Measurements from ENCODE around the gene IL17RE. TPM values are rescaled to one million over a fixed set of nuclear protein-coding genes. Genes with fewer than 3 reads are reported as not detected.
A peak's percentile ranks its signal among the peaks of the same experiment; 100 is the strongest.

Gene IL17RE
- total and polyA plus RNA-seq, 2 of the 13 experiments (the other 11 are each of a cell fraction or from before 2014, with no cell fraction given): 14.5 to 24.1 TPM

- TF ChIP-seq UBTF (CRISPR knock-in tag; IDR thresholded peaks at IDR 0.05): peak; percentile 89; the same call in 1 of the 2 replicates
- no peak for TF ChIP-seq HCFC1 (IDR thresholded peaks at IDR 0.05; ENCODE audit: low read depth, low read length)
- 0 out of 2 replicates have a peak, but pooled peaks have one; percentile 15 for TF ChIP-seq AKAP8 (CRISPR knock-in tag; IDR thresholded peaks at IDR 0.05)
- TF ChIP-seq ZNF280D (CRISPR knock-in tag; IDR thresholded peaks at IDR 0.05): no peak
- TF ChIP-seq KLF11 (CRISPR knock-in tag; IDR thresholded peaks at IDR 0.05): no peak
- 0 out of 2 replicates have a peak, but pooled peaks have one; percentile 22 for TF ChIP-seq ZNF720 (CRISPR knock-in tag; IDR thresholded peaks at IDR 0.05)
- TF ChIP-seq ZSCAN25 (CRISPR knock-in tag; IDR thresholded peaks at IDR 0.05): peak; percentile 43; the same call in 1 of the 2 replicates
- TF ChIP-seq IRX3 (CRISPR knock-in tag; IDR thresholded peaks at IDR 0.05; ENCODE audit: borderline replicate concordance, low read depth): no peak; the same call in 1 of the 2 replicates
- peak; percentile 63 for TF ChIP-seq PTBP1 (IDR thresholded peaks at IDR 0.05; ENCODE audit: low read depth, low read length, poor library complexity, severe bottlenecking)
- no peak for TF ChIP-seq KDM5A (IDR thresholded peaks at IDR 0.05; ENCODE audit: borderline replicate concordance, low read length)
- TF ChIP-seq THAP11 (CRISPR knock-in tag; IDR thresholded peaks at IDR 0.05): peak; percentile 47; the same call in 1 of the 2 replicates
- TF ChIP-seq ZNF260 (CRISPR knock-in tag; IDR thresholded peaks at IDR 0.05; ENCODE audit: borderline replicate concordance, low read depth): 0 out of 2 replicates have a peak, but pooled peaks have one; percentile 40
- TF ChIP-seq ZNF672 (CRISPR knock-in tag; IDR thresholded peaks at IDR 0.05): no peak
- TF ChIP-seq, protein P1, sequence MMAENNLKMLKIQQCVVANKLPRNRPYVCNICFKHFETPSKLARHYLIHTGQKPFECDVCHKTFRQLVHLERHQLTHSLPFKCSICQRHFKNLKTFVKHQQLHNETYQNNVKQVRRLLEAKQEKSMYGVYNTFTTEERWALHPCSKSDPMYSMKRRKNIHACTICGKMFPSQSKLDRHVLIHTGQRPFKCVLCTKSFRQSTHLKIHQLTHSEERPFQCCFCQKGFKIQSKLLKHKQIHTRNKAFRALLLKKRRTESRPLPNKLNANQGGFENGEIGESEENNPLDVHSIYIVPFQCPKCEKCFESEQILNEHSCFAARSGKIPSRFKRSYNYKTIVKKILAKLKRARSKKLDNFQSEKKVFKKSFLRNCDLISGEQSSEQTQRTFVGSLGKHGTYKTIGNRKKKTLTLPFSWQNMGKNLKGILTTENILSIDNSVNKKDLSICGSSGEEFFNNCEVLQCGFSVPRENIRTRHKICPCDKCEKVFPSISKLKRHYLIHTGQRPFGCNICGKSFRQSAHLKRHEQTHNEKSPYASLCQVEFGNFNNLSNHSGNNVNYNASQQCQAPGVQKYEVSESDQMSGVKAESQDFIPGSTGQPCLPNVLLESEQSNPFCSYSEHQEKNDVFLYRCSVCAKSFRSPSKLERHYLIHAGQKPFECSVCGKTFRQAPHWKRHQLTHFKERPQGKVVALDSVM (CRISPR knock-in tag; IDR thresholded peaks at IDR 0.05): peak; percentile 13; the same call in 1 of the 2 replicates
- TF ChIP-seq PAX8 (CRISPR knock-in tag; IDR thresholded peaks at IDR 0.05; ENCODE audit: borderline replicate concordance): 0 out of 2 replicates have a peak, but pooled peaks have one; percentile 5
- TF ChIP-seq ZSCAN21 (CRISPR knock-in tag; IDR thresholded peaks at IDR 0.05; ENCODE audit: borderline replicate concordance): no peak; the same call in 1 of the 2 replicates
- no peak for TF ChIP-seq PCBP1 (IDR thresholded peaks at IDR 0.05; ENCODE audit: borderline replicate concordance, low read depth, low read length)
- TF ChIP-seq CBX1 (IDR thresholded peaks at IDR 0.05; ENCODE audit: low read depth): peak; percentile 32
- TF ChIP-seq ZNF484 (CRISPR knock-in tag; IDR thresholded peaks at IDR 0.05; ENCODE audit: borderline replicate concordance, low read depth): peak; percentile 78; the same call in 1 of the 2 replicates
- 0 out of 2 replicates have a peak, but pooled peaks have one; percentile 18 for TF ChIP-seq STAT5B (CRISPR knock-in tag; IDR thresholded peaks at IDR 0.05)
- TF ChIP-seq ETV5 (CRISPR knock-in tag; IDR thresholded peaks at IDR 0.05; ENCODE audit: borderline replicate concordance): 0 out of 2 replicates have a peak, but pooled peaks have one; percentile 3
- peak; percentile 57 for TF ChIP-seq ZFX (CRISPR knock-in tag; IDR thresholded peaks at IDR 0.05; ENCODE audit: low read depth)
Measured at GRCh38 chr3:9932843-9933560, 30.4 kb downstream of the IL17RE start (continued).

All from HepG2 (cell line).